Psoas muscle (tissue), 8 donors: ENCODE results near the gene KRT14. TPM values are rescaled to one million over a fixed set of nuclear protein-coding genes. Genes with fewer than 3 reads are reported as not detected.
A peak's percentile ranks its signal among the peaks of the same experiment; 100 is the strongest.

Experiments used
- ATAC-seq, 4 donors: fragments of 200-7000 bp; cut with Tn5 transposase; one replicate each; pipeline ENCODE4 v1.9.1; 2020; ENCODE audit warnings: moderate library complexity in 3 of 4, mild to moderate bottlenecking in 2 of 4
- DNase-seq, 2 donors: peaks; one replicate each; pipeline ENCODE4 v3.0.0-alpha.2; 2020
- H3K27ac ChIP-seq: fragments of 200-600 bp; one replicate; pipeline ENCODE4 v1.8.0; 2022
- H3K27me3 ChIP-seq, 3 donors: fragments of 200-600 bp in 1 of 3; one replicate each; pipeline versions ENCODE4 v1.6.1 to v1.8.0; 2013 to 2022; ENCODE audit warnings: low read length in 2 of 3, mild to moderate bottlenecking in 2 of 3, moderate library complexity in 1 of 3; ENCODE audit not compliant: insufficient read depth in 3 of 3
- H3K36me3 ChIP-seq, 2 donors: fragments of 200-600 bp in 1 of 2; one replicate each; pipeline versions ENCODE4 v1.6.1 to v1.8.0; 2013 to 2022; ENCODE audit warnings: low read depth in 1 of 2, mild to moderate bottlenecking in 1 of 2, moderate library complexity in 1 of 2; ENCODE audit not compliant: insufficient read depth in 1 of 2
- H3K4me1 ChIP-seq: fragments of 200-600 bp; one replicate; pipeline ENCODE4 v1.8.0; 2022
- H3K4me3 ChIP-seq: fragments of 200-600 bp; one replicate; pipeline ENCODE4 v1.8.0; 2022; ENCODE audit warnings: mild to moderate bottlenecking
- H3K9me3 ChIP-seq: fragments of 200-600 bp; one replicate; pipeline ENCODE4 v1.8.0; 2022
- WGBS, 3 donors: extraction: QIAGEN DNeasy Blood & Tissue Kit; methylation state at CpG; one replicate each; pipeline versions ENCODE4 v1.1.6 to v1.1.7; 2013; 5-methylcytosine and 5-hydroxymethylcytosine counted together
- intact Hi-C, 2 donors: fragments of 100-400 bp; cut with DNase I; formaldehyde crosslinking; loops; one replicate each; pipeline versions ENCODE4 v1.11.0 to v1.14.2; 2022
- polyA plus RNA-seq, 3 donors: library from polyadenylated mRNA; stranded (reverse); fragments of 200-250 nt; gene quantifications; one replicate each; pipeline ENCODE4 v1.2.3, GENCODE V29; 2013
- total RNA-seq, 4 donors: library from RNA; stranded (reverse); fragmentation: NEBNext Ultra II Directional in 2 of 4; extraction: Animal tissue kit (Norgen Biotek cat#: 25700) in 2 of 4; gene quantifications; one replicate each; pipeline versions ENCODE4 v1.2.1 to v1.2.4, GENCODE V29; 2021 to 2023
- TF ChIP-seq, protein P1 (sequence below): fragments of 200-600 bp; IDR thresholded peaks from one replicate; pipeline ENCODE4 v1.8.0; 2022; ENCODE audit warnings: antibody characterized with exemption
- donor health status: healthy with polysubstance abuse.
- donor health status: DM: no; HTN: no; CAD: no; lungs with moderate emphysema.
- donor health status: Bipolar disorder and iron deficiency.
- donor health status: healthy.
- donor health status: DM: yes; HTN: yes; CAD: no.
- donor health status: DM: no; HTN: no; CAD: no.
- donor health status: DM: no; HTN: no; CAD: no.
- donor health status: DM: yes; HTN: yes; CAD: no.

KRT14 gene
- total and polyA plus RNA-seq, 7 donors = 0.03 to 0.54 (median 0.17) TPM; not detected in 2

DNA sequence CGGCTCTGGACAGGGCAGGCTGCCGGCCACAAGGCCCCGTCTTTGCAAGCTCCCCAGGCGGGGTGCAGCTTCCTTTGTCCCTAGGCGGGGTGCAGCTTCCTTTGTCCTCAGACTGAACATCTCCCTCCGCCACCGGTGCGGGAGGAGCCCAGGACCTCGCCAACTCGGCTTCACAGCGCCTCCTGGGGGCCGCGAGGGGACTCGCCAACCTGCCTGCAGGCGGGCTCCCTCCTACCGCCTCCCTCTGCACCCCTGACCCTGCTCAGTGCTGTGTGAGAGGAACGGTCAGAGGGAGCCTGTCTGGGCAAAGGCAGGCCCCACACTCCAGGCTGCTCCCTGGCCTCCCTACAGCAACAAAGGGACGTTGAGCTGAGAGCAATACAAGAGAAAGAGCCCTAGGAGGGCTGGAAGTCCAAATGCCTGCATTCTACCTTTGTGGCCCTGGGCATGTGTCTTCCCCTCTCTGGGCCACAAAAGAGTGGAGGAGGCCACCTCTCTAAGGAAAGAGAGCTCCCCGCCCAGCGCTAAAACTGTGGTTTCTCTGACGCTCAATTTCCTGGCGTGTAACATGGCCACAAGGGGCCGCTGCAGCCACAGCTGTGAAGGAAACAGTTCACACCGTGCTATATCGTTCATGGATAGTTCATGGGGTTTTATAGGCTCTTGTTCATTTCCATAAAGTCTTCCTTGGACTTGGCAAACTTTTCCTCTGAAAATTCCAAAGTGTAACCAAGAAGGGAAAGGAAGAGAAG is 37.7 kb downstream of the KRT14 start:
- Histone ChIP-seq H3K4me1 (peaks cover 6% of the 10 kb centered on the region), H3K27me3 (peaks cover 0 to 10% (median 2%) of the 10 kb centered on the region in 3 donors), H3K9me3 (no peaks in the 10 kb centered on the region), H3K27ac (no peak overlapping the region), H3K36me3 (no peaks in the 10 kb centered on the region), H3K4me3 (peak overlapping the region; percentile 34)
- intact Hi-C loops = loop anchor here (1.0 to 5.0 kb wide), 5 partner anchors 98 to 640 kb away; no protein-coding TSS in a partner anchor
- WGBS, 3 donors = 2 to 6% (median 3%) methylated on average over 24 to 25 of the region's 25 CpGs
- TF ChIP-seq, protein P1, sequence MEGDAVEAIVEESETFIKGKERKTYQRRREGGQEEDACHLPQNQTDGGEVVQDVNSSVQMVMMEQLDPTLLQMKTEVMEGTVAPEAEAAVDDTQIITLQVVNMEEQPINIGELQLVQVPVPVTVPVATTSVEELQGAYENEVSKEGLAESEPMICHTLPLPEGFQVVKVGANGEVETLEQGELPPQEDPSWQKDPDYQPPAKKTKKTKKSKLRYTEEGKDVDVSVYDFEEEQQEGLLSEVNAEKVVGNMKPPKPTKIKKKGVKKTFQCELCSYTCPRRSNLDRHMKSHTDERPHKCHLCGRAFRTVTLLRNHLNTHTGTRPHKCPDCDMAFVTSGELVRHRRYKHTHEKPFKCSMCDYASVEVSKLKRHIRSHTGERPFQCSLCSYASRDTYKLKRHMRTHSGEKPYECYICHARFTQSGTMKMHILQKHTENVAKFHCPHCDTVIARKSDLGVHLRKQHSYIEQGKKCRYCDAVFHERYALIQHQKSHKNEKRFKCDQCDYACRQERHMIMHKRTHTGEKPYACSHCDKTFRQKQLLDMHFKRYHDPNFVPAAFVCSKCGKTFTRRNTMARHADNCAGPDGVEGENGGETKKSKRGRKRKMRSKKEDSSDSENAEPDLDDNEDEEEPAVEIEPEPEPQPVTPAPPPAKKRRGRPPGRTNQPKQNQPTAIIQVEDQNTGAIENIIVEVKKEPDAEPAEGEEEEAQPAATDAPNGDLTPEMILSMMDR = peak; percentile 90
- peak; percentile 83 to 94 (median 88) for ATAC-seq
- DNase-seq = peak; percentile 80 to 89

DNA sequence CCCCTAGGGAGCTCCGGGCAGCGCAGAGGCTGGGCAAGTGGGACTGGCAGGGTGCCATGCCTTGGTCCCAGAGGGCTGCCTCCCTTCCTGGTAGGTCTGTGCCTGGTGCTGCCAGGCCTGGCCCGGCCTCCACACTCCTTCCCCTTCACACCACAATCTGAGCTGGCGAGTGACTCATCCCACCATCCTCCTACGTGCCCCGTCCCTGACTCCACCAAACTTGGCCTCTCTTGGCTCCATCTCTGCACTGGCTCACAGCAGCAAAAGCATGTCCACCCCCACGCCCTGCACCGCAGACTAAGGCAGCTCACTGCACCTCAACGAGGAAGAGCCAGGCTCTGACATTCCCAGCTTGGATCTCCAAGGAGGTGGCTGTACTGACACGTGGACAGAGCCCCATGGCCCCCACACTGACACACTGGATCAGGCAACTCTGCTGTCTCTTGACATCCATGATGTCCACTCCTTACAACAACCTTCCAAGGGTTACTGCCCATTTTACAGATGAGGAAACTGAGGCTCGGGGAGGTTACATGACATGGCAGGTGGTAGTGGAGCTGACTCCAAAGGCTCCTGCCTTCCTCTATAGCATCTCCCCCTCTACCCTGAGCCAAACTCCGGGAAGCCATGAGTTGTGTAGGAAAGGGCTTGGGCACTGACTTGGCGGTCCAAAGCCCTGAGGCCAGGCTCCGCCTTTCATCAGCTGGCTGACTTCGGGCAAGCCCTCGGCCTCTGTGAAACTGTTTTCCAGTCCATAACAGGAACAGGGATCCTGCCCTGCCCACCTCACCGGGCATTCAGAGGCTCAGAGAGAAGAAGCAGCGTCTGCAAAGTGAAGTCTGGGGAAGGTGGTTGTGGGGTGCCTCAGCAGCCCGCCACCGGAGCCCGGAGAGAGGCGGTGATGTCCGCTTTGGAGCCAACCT is 38.5 kb downstream of the KRT14 start:
- H3K9me3 ChIP-seq = no peaks in the 10 kb centered on the region
- no peak overlapping the region for H3K27ac ChIP-seq
- WGBS, 3 donors = 29 to 31% (median 31%) methylated on average over 22 to 23 of the region's 23 CpGs
- no peaks in the 10 kb centered on the region for H3K36me3 ChIP-seq
- H3K4me3 ChIP-seq = peak overlapping the region; percentile 34
- intact Hi-C loops = loop anchor here (2.0 to 5.0 kb wide), 4 partner anchors 99 to 639 kb away; no protein-coding TSS in a partner anchor
- H3K27me3 ChIP-seq = peaks cover 0 to 10% (median 0%) of the 10 kb centered on the region in 3 donors
- TF ChIP-seq, protein P1 = no peak
- DNase-seq (peak; percentile 51 to 59), ATAC-seq (peak; percentile 51 to 70 (median 64))
- H3K4me1 ChIP-seq = peaks cover 6% of the 10 kb centered on the region

DNA sequence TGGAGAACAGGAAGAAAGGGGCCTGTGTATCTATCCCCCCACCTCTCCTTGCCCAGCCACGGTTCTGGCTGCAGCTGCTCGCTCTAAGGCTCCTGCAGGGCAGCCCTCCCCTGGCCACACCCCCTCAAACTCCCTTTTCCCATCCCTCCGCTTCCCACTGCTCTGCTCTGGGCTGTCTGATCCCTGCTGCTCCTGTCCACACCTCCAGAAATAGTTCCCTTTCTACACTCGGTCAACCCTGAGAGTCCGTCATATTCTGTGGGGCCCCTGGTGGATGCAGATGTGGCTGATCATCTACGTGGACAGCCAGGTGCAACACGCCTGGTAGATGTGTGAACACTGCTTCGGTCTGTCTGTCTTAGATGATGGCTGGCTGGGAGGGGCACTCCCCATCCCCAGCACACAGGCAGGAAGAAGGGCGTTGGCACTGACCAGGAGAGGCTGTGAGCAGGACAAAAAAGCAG is 39.3 kb downstream of the KRT14 start:
- 51 to 60% (median 52%) methylated on average over 9 of the region's 9 CpGs for WGBS, 3 donors
- intact Hi-C loops = loop anchor here in 1 of 2 donors (5.0 kb wide), 1 partner anchor 115 kb away; no protein-coding TSS in a partner anchor
- H3K27ac ChIP-seq = no peak overlapping the region
- H3K27me3 ChIP-seq = peaks cover 0 to 10% (median 0%) of the 10 kb centered on the region in 3 donors
- H3K4me1 ChIP-seq = peaks cover 6% of the 10 kb centered on the region
- no peak overlapping the region for H3K4me3 ChIP-seq
- no peaks in the 10 kb centered on the region for H3K36me3 ChIP-seq
- TF ChIP-seq, protein P1 = no peak
- DNase-seq = no peak
- no peaks in the 10 kb centered on the region for H3K9me3 ChIP-seq
- no peak for ATAC-seq

DNA sequence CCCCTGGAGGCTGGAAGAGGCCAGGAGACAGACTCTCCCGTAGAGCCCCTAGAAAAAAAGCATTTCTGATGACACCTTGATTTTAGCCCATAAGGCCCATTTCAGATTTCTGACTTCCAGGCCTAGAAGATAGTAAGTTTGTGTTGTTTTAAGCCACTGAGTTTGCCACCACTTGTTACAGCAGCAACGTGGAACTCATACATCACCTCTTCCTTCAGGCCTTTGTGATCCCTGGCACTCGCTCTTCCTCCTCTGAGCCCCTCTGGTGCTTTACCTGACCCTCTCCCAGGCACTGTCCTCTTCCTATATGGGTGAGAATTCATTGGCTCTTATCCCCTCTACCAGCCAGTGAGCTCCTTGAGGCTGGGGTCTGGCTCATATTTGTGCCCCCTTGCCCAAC is 39.9 kb downstream of the KRT14 start:
- Histone ChIP-seq H3K27me3 (peaks cover 0 to 10% (median 0%) of the 10 kb centered on the region in 3 donors), H3K27ac (no peak overlapping the region), H3K36me3 (no peaks in the 10 kb centered on the region), H3K4me3 (no peak overlapping the region), H3K9me3 (no peaks in the 10 kb centered on the region), H3K4me1 (peaks cover 6% of the 10 kb centered on the region)
- DNase-seq = no peak
- 97 to 98% (median 97%) methylated on average over 3 of the region's 3 CpGs for WGBS, 3 donors
- ATAC-seq = no peak
- TF ChIP-seq, protein P1 = no peak
- intact Hi-C loops = loop anchor here in 1 of 2 donors (5.0 kb wide), 1 partner anchor 115 kb away; no protein-coding TSS in a partner anchor
